Measurements from ENCODE around the gene ANXA2. TPM values are rescaled to one million over a fixed set of nuclear protein-coding genes. Genes with fewer than 3 reads are reported as not detected.
A peak's percentile ranks its signal among the peaks of the same experiment; 100 is the strongest.

The ANXA2 gene
- total RNA-seq, 2 experiments from 2014 or later: 65.9 to 80.2 TPM

- ChIA-PET POLR2A (no interaction called here), CTCF (interaction anchor here (1.7 kb wide), 1 partner anchor 34 kb away, joined by 5 read pairs; no protein-coding TSS in a partner anchor)
- DNase-seq: peak; percentile 12
- H3K27me3 Mint-ChIP-seq: peaks cover 4% of the 10 kb centered on the region
- intact Hi-C loops (cut with DNase I, micrococcal nuclease): loop anchor here in 1 of 2 experiments (2.0 to 10.0 kb wide), 3 partner anchors 184 to 408 kb away; no protein-coding TSS in a partner anchor
- H3K9me3 Mint-ChIP-seq (ENCODE audit: low read depth): no peaks in the 10 kb centered on the region
- H3K4me3 Mint-ChIP-seq: peak overlapping the region; percentile 83
- H3K4me1 Mint-ChIP-seq: peaks cover 47% of the 10 kb centered on the region
- peak overlapping the region; percentile 84 for H3K27ac Mint-ChIP-seq
- ATAC-seq: no peak
- peaks cover 10% of the 10 kb centered on the region for H3K36me3 Mint-ChIP-seq (ENCODE audit: low read depth)
These were observed 1.2 kb downstream of the ANXA2 start for GRCh38 chr15:60396560-60396957.

GRCh38 chr15:60396100-60396499 lies 1.7 kb downstream of the ANXA2 start:
- Mint-ChIP-seq H3K9me3 (ENCODE audit: low read depth) (no peaks in the 10 kb centered on the region), H3K4me1 (peaks cover 50% of the 10 kb centered on the region), H3K27ac (no peak overlapping the region), H3K36me3 (ENCODE audit: low read depth) (peaks cover 10% of the 10 kb centered on the region), H3K27me3 (peaks cover 4% of the 10 kb centered on the region), H3K4me3 (peak overlapping the region; percentile 3)
- intact Hi-C loops (cut with DNase I, micrococcal nuclease): loop anchor here in 1 of 2 experiments (2.0 to 10.0 kb wide), 3 partner anchors 185 to 409 kb away; no protein-coding TSS in a partner anchor
- DNase-seq: no peak
- ATAC-seq: no peak
- POLR2A ChIA-PET: interaction anchor here (0.6 kb wide), 1 partner anchor 45 kb away, joined by 4 read pairs; no protein-coding TSS in a partner anchor
- CTCF ChIA-PET: interaction anchor here (1.7 kb wide), 1 partner anchor 34 kb away, joined by 5 read pairs; no protein-coding TSS in a partner anchor

GRCh38 chr15:60395276-60396011 lies 2.3 kb downstream of the ANXA2 start:
- DNase-seq (no peak), ATAC-seq (no peak)
- intact Hi-C loops (cut with DNase I, micrococcal nuclease): loop anchor here in 1 of 2 experiments (2.0 to 10.0 kb wide), 3 partner anchors 185 to 409 kb away; no protein-coding TSS in a partner anchor
- POLR2A ChIA-PET: interaction anchor here (0.6 kb wide), 1 partner anchor 46 kb away, joined by 4 read pairs; no protein-coding TSS in a partner anchor
- Mint-ChIP-seq H3K27ac (no peak overlapping the region), H3K36me3 (ENCODE audit: low read depth) (peaks cover 10% of the 10 kb centered on the region), H3K4me1 (peaks cover 54% of the 10 kb centered on the region), H3K4me3 (no peak overlapping the region), H3K27me3 (peaks cover 4% of the 10 kb centered on the region), H3K9me3 (ENCODE audit: low read depth) (no peaks in the 10 kb centered on the region)
- CTCF ChIA-PET: interaction anchor here (1.7 kb wide), 1 partner anchor 33 kb away, joined by 5 read pairs; no protein-coding TSS in a partner anchor

GRCh38 chr15:60394689-60395097 lies 3.1 kb downstream of the ANXA2 start:
- Mint-ChIP-seq H3K4me1 (peaks cover 61% of the 10 kb centered on the region), H3K27me3 (peaks cover 4% of the 10 kb centered on the region), H3K9me3 (ENCODE audit: low read depth) (no peaks in the 10 kb centered on the region), H3K4me3 (no peak overlapping the region), H3K36me3 (ENCODE audit: low read depth) (peaks cover 10% of the 10 kb centered on the region), H3K27ac (no peak overlapping the region)
- CTCF ChIA-PET: interaction anchor here (1.7 kb wide), 1 partner anchor 32 kb away, joined by 5 read pairs; no protein-coding TSS in a partner anchor
- ATAC-seq (no peak), DNase-seq (no peak)
- POLR2A ChIA-PET: no interaction called here
- intact Hi-C loops (cut with DNase I, micrococcal nuclease): loop anchor here in 1 of 2 experiments (5.0 to 10.0 kb wide), 2 partner anchors 387 to 410 kb away; no protein-coding TSS in a partner anchor

- intact Hi-C loops (cut with DNase I, micrococcal nuclease): loop anchor here (1.0 to 10.0 kb wide), 3 partner anchors 30 to 474 kb away; no protein-coding TSS in a partner anchor
- peaks cover 62% of the 10 kb centered on the region for H3K4me1 Mint-ChIP-seq
- DNase-seq: peak; percentile 19
- H3K27me3 Mint-ChIP-seq: no peaks in the 10 kb centered on the region
- no peak overlapping the region for H3K4me3 Mint-ChIP-seq
- H3K36me3 Mint-ChIP-seq (ENCODE audit: low read depth): peaks cover 10% of the 10 kb centered on the region
- POLR2A ChIA-PET: interaction anchor here (0.9 kb wide), 1 partner anchor 30 kb away, joined by 6 read pairs; no protein-coding TSS in a partner anchor
- no peak for ATAC-seq
- CTCF ChIA-PET: interaction anchor here (0.8 to 1.9 kb wide), 2 partner anchors 31 to 133 kb away, joined by 3 to 8 read pairs; no protein-coding TSS in a partner anchor
- H3K27ac Mint-ChIP-seq: no peak overlapping the region
- no peaks in the 10 kb centered on the region for H3K9me3 Mint-ChIP-seq (ENCODE audit: low read depth)
These were observed 4.6 kb downstream of the ANXA2 start for GRCh38 chr15:60392986-60393790.

GRCh38 chr15:60392601-60392985 lies 5.2 kb downstream of the ANXA2 start:
- DNase-seq (peak; percentile 70), ATAC-seq (peak; percentile 52)
- H3K36me3 Mint-ChIP-seq (ENCODE audit: low read depth): peaks cover 10% of the 10 kb centered on the region
- H3K4me1 Mint-ChIP-seq: peaks cover 63% of the 10 kb centered on the region
- H3K27ac Mint-ChIP-seq: no peak overlapping the region
- CTCF ChIA-PET: interaction anchor here (0.8 to 1.9 kb wide), 2 partner anchors 30 to 133 kb away, joined by 3 to 8 read pairs; no protein-coding TSS in a partner anchor
- intact Hi-C loops (cut with DNase I, micrococcal nuclease): loop anchor here (1.0 to 10.0 kb wide), 3 partner anchors 30 to 473 kb away; no protein-coding TSS in a partner anchor
- no peaks in the 10 kb centered on the region for H3K9me3 Mint-ChIP-seq (ENCODE audit: low read depth)
- H3K27me3 Mint-ChIP-seq: no peaks in the 10 kb centered on the region
- POLR2A ChIA-PET: interaction anchor here (0.9 kb wide), 1 partner anchor 30 kb away, joined by 6 read pairs; no protein-coding TSS in a partner anchor
- no peak overlapping the region for H3K4me3 Mint-ChIP-seq

- Mint-ChIP-seq H3K4me3 (no peak overlapping the region), H3K27me3 (no peaks in the 10 kb centered on the region), H3K27ac (peak overlapping the region; percentile 11), H3K4me1 (peaks cover 64% of the 10 kb centered on the region), H3K36me3 (ENCODE audit: low read depth) (peaks cover 10% of the 10 kb centered on the region), H3K9me3 (ENCODE audit: low read depth) (no peaks in the 10 kb centered on the region)
- ATAC-seq (no peak), DNase-seq (no peak)
- ChIA-PET POLR2A (no interaction called here), CTCF (interaction anchor here (1.9 kb wide), 1 partner anchor 29 kb away, joined by 8 read pairs; no protein-coding TSS in a partner anchor)
- intact Hi-C loops (cut with DNase I, micrococcal nuclease): loop anchor here (1.0 to 10.0 kb wide), 3 partner anchors 29 to 473 kb away; no protein-coding TSS in a partner anchor
These were observed 6.0 kb downstream of the ANXA2 start for GRCh38 chr15:60391722-60392315.

GRCh38 chr15:60390871-60391501 lies 6.8 kb downstream of the ANXA2 start:
- POLR2A ChIA-PET: interaction anchor here (0.5 kb wide), 1 partner anchor 28 kb away, joined by 3 read pairs; no protein-coding TSS in a partner anchor

GRCh38 chr15:60390231-60390630 lies 7.6 kb downstream of the ANXA2 start:
- intact Hi-C loops (cut with DNase I, micrococcal nuclease): loop anchor here in 1 of 2 experiments (10.0 kb wide), 1 partner anchor 415 kb away; no protein-coding TSS in a partner anchor
- CTCF ChIA-PET: interaction anchor here (0.7 kb wide), 1 partner anchor 8 kb away, joined by 3 read pairs; no protein-coding TSS in a partner anchor

More at GRCh38 chr15:60390871-60391501, 6.8 kb downstream of the ANXA2 start:
- peaks cover 10% of the 10 kb centered on the region for H3K36me3 Mint-ChIP-seq (ENCODE audit: low read depth)
- H3K27me3 Mint-ChIP-seq: no peaks in the 10 kb centered on the region
- no peaks in the 10 kb centered on the region for H3K9me3 Mint-ChIP-seq (ENCODE audit: low read depth)
- CTCF ChIA-PET: interaction anchor here (0.7 kb wide), 1 partner anchor 8 kb away, joined by 3 read pairs; no protein-coding TSS in a partner anchor
- ATAC-seq: no peak
- H3K4me3 Mint-ChIP-seq: no peak overlapping the region
- intact Hi-C loops (cut with DNase I, micrococcal nuclease): loop anchor here in 1 of 2 experiments (10.0 kb wide), 1 partner anchor 414 kb away; no protein-coding TSS in a partner anchor
- no peak overlapping the region for H3K27ac Mint-ChIP-seq
- peak; percentile 25 for DNase-seq
- H3K4me1 Mint-ChIP-seq: peaks cover 57% of the 10 kb centered on the region

More at GRCh38 chr15:60390231-60390630, 7.6 kb downstream of the ANXA2 start:
- peaks cover 8% of the 10 kb centered on the region for H3K36me3 Mint-ChIP-seq (ENCODE audit: low read depth)
- no peak for DNase-seq
- no peaks in the 10 kb centered on the region for H3K27me3 Mint-ChIP-seq
- POLR2A ChIA-PET: no interaction called here
- no peak overlapping the region for H3K27ac Mint-ChIP-seq
- H3K9me3 Mint-ChIP-seq (ENCODE audit: low read depth): no peaks in the 10 kb centered on the region
- no peak overlapping the region for H3K4me3 Mint-ChIP-seq
- no peak for ATAC-seq
- peaks cover 56% of the 10 kb centered on the region for H3K4me1 Mint-ChIP-seq

All from activated CD4-positive, alpha-beta T cell treated with anti-CD3 and anti-CD28 coated beads for 36 hours (primary cell).